ENCODE measurements around the gene LRMDA.

Gene LRMDA

GRCh38 chr10:76268954-76269353 is 837.5 kb downstream of the LRMDA start (continued):
- TF ChIP-seq ZNF280C (tag by site-specific recombination; IDR thresholded peaks at IDR 0.05) (no peak), ZBTB11 (tag by site-specific recombination; conservative IDR thresholded peaks at IDR 0.05; ENCODE audit: low read depth) (no peak), ZSCAN23 (tag by site-specific recombination; IDR thresholded peaks at IDR 0.05) (no peak), ZNF274 (IDR thresholded peaks at IDR 0.05; ENCODE audit: low read length) (no peak), ZNF274 (tag by site-specific recombination; IDR thresholded peaks at IDR 0.05; ENCODE audit: borderline replicate concordance) (no peak)

GRCh38 chr10:76270464-76270863 is 839.0 kb downstream of the LRMDA start:
- CTCF ChIA-PET, result no interaction called here
- Histone ChIP-seq H3K9me3 (ENCODE audit: control insufficient read depth, insufficient read depth, low read depth, low read length) (no peaks in the 10 kb centered on the region), H3K4me3 (ENCODE audit: low read depth, low read length) (no peak overlapping the region), H3K4me1 (ENCODE audit: control insufficient read depth, insufficient read depth, low read length) (no peaks in the 10 kb centered on the region), H3K27ac (ENCODE audit: extremely low read depth, low read depth, low read length) (no peak overlapping the region), H3K36me3 (ENCODE audit: control insufficient read depth in 2 of 2, insufficient read depth in 1 of 2, low read length in 2 of 2) (no peaks in the 10 kb centered on the region)
- TF ChIP-seq ZNF169 (tag by site-specific recombination; IDR thresholded peaks at IDR 0.05) (no peak), ZSCAN18 (tag by site-specific recombination; IDR thresholded peaks at IDR 0.05) (no peak), ZIC2 (tag by site-specific recombination; IDR thresholded peaks at IDR 0.05) (peak; percentile 98), ZNF155 (tag by site-specific recombination; IDR thresholded peaks at IDR 0.05) (no peak), ZNF555 (tag by site-specific recombination; conservative IDR thresholded peaks at IDR 0.05) (no peak), ZNF132 (tag by site-specific recombination; IDR thresholded peaks at IDR 0.05; ENCODE audit: borderline replicate concordance) (no peak), KLF9 (tag by site-specific recombination; IDR thresholded peaks at IDR 0.05; ENCODE audit: low read depth) (no peak), ZNF423 (tag by site-specific recombination; IDR thresholded peaks at IDR 0.05) (peak; percentile 62; the same call in 1 of the 2 replicates), ZNF664 (tag by site-specific recombination; IDR thresholded peaks at IDR 0.05) (no peak), IKZF3 (tag by site-specific recombination; IDR thresholded peaks at IDR 0.05) (0 out of 2 replicates have a peak, but pooled peaks have one; percentile 21), ZBTB8A (tag by site-specific recombination; IDR thresholded peaks at IDR 0.05) (peak; percentile 72), MYNN (tag by site-specific recombination; IDR thresholded peaks at IDR 0.05; ENCODE audit: borderline replicate concordance) (no peak), EGR2 (tag by site-specific recombination; IDR thresholded peaks at IDR 0.05; ENCODE audit: low read depth) (no peak), ZNF76 (tag by site-specific recombination; IDR thresholded peaks at IDR 0.05; ENCODE audit: borderline replicate concordance, low read depth) (no peak), FEZF1 (tag by site-specific recombination; IDR thresholded peaks at IDR 0.05) (peak; percentile 33; the same call in 1 of the 2 replicates), SP3 (tag by site-specific recombination; IDR thresholded peaks at IDR 0.05) (no peak), ZNF473 (tag by site-specific recombination; IDR thresholded peaks at IDR 0.05) (no peak), GLIS1 (tag by site-specific recombination; IDR thresholded peaks at IDR 0.05) (peak; percentile 20; the same call in 1 of the 2 replicates), ZNF223 (tag by site-specific recombination; IDR thresholded peaks at IDR 0.05) (peak; percentile 34; the same call in 1 of the 2 replicates), ELK4 (IDR thresholded peaks at IDR 0.05; ENCODE audit: borderline replicate concordance, low read depth, low read length) (no peak)
- POLR2A ChIA-PET, result no interaction called here
